GM19240 (cell line): ENCODE results near the gene KCNH8.
"Not testable (repeated sequence)": the region's sequence is repeated elsewhere in the genome, so short reads cannot be mapped to it uniquely, and the experiment has no call there.

ENCODE experiments used
- DNase-seq: peaks from one replicate; pipeline ENCODE4 v3.0.0; 2011; ENCODE audit warnings: low spot score; ENCODE audit not compliant: insufficient read length

KCNH8 gene

DNA sequence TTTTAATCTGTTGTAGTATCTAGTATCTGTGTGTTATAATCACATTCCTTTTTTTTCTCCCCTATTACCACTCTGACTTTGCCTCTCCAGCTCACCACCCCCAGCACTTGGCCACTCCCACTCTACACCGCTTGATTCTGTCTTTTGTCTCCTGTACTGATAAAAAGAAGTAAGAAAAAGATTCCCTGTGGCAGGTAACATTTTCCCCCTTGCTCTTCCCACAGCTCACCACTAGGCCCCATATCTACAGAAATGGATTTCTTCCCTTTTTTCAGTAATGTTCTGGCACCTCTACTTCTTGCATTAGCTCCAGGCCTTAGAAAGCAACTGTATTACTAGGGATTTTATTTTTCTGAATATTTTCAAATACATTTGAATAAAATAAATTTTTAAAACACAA is 25.6 kb downstream of the KCNH8 start:
- no peak for DNase-seq

DNA sequence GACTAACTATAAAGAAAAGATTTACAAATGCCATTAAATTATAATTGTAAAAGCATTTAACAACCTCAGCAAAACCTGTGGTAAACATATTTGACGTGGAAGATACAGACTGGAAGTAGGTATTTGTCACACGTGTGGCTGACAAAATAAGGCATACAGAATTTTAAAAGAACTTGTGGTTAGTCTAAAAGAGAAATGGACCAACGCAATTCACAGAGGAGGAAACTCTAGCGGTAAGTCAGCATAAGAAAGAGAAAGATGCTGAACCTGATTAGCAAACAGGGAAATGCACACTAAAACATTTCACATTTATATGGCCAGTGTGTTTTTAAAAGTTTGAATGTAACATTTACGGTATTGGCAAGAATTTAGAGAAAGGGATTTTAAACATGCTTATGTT is 35.3 kb downstream of the KCNH8 start:
- DNase-seq: no peak

GRCh38 chr3:19190126-19190525 is 41.8 kb downstream of the KCNH8 start:
- no peak for DNase-seq

DNA sequence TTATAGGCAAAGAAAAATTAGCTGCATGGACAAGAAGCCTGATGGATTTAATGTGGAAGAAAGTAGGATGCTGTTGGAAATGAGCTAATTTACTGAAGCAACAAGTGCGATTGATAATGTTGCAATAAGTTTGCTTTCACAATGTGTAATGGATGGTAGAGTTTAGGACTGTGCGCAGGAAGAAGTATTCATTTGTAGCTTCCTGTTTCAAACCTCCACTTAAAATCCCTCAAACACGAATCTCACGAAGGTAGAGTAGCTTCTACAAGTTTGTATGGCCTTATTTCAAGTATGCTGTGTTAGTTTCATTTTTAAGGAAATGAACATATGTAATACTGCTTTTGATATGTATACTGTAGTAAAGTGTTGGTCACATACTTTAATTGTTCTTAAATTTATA is 42.3 kb downstream of the KCNH8 start:
- no peak for DNase-seq

DNA sequence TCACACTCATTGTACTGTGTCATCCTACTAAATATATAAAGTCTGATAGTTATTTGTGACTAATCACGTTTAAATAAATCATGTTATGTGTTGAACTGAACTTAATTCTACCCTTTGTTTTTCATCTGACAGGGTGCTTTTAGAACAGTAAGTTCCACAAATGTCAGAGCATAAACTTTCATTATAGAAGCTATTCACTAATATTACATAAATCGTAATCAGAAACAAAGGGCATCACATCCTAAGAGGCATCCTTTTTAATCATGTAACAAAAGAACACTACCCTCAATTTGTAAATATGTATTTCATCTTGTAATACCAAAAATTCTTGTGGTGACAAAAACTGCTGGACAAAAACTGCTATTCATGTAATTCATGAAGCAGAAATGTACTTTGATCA is 50.8 kb downstream of the KCNH8 start:
- DNase-seq: no peak

DNA sequence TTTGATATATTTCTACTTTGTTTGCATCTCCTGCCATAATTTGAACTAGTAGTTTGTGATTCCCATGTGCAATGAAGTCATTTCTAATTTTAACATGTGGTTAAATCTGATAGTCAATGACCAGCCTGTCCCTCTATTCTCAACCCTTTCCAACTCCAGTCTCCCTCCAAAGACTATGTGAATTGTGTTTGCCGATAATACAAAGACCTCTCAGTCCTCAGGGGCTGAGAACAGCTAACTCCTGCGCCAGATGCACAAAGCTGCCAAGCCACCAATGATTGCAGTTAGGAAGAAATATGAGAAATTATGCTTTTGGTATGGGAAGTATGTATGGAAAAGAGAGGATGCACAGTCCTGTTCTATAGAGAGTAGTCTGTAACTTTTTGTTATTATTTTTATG is 54.0 kb downstream of the KCNH8 start:
- no peak for DNase-seq

GRCh38 chr3:19202754-19203153 is 54.4 kb downstream of the KCNH8 start:
- DNase-seq: no peak

DNA sequence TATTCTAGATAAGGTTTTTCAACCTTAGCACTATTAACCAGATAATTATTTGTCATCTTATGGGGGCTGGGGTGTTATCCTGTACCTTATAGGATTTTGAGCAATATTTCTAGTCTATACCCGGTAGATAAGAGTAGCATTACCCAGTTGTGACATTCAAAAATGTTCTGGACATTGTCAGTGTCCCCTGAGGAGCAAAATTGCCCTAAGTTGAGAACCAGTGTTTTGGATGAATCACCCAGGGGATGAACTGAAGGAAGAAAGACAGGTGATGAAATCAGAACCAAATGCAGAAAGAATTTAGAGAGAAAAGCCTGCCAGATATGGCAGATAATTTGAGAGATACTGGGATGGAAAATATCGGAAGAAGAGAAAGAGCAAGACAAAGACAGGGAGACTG is 58.2 kb downstream of the KCNH8 start:
- no peak for DNase-seq

- DNase-seq: no peak
These were observed 65.4 kb downstream of the KCNH8 start for GRCh38 chr3:19213603-19214220.

DNA sequence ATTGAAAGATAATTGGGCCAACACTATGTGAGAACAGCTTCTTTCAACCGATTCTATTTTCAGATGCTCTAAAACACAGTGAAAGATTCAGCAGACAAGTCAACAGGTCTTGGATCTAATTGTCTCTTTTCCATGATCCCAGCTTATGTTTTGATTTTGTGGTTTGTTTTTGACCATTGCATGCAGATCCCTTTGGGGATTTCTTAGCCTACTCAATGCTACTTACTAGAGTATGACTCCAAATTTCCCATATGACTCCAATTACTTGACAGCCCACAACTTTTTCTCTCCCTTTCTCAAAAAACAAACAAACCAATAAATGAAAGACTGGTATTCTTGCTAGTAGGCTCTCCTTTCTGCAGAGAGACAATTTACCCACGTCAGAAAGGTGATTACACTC is 67.1 kb downstream of the KCNH8 start:
- no peak for DNase-seq

DNA sequence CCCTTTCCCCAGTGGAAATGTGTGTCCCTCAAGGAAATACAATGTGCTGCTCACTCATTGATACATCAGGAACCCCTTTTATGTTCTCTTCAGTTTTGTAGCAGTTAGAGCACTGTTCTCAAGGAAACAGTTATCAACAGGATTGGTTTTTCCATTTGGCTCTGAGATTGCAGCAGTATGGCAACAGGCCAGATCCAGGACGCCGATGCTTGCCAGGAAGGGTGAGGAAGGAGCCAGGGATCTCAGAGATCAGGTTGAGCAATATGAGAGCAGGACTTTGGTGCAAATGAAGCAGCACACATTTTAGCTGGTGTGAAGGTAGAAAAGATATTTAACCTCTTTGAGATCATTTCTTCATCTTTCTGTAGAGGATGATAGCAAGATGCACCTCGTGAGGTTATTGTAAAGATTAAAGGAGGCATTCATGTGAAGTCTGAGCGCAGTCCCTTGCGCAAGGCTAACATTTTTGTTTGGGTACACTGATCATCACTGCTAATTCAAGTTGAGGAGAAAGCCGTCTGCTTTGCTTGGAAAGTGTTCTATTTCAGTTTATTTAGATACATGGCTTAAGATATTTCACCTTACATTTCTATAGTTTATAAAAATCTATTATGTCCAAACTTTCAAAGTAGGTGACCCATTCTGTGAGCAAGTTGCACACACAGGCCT is 68.5 kb downstream of the KCNH8 start:
- DNase-seq: no peak

DNA sequence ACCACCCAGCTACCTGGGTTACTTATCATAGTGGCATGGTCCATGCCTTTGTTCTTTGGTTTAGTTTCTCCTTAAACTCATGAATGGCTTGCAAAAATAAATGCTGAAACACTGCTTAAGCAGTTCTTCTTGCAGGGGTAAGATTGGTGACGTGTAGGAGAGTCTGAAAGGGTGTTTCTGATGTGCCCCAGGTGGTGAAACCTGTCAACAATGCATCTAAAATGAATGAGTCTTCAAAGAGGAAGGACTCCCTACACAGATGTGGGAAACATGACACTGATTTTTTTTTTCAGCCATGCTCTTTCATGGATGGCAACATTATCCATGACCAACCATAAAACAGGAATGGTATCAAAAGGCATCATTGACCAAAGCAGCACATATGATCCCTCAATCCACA is 72.0 kb downstream of the KCNH8 start:
- no peak for DNase-seq

DNA sequence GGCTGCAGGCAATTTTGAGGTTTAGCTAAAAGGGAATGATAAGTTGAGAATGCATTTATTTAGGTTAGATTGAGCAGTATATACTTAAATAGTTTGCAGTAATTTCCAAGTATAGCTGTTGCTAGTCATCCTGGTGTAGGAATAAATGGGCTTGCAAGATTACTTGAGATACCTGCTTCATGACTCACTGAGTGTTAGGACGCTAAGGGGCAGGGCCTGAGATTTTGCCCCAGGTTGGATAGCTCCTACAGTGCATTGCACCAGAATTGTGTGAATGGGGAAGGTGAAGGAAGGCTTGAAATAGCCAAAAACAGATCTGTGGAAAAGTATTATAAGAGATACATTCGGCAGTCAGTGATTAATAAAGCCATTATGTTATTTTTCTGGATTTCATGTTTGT is 72.8 kb downstream of the KCNH8 start:
- no peak for DNase-seq

- no peak for DNase-seq
These were observed 78.2 kb downstream of the KCNH8 start for GRCh38 chr3:19226479-19226878.

- no peak for DNase-seq
These were observed 79.9 kb downstream of the KCNH8 start for GRCh38 chr3:19228167-19228566.

- no peak for DNase-seq
These were observed 80.8 kb downstream of the KCNH8 start for GRCh38 chr3:19229086-19229485.

DNA sequence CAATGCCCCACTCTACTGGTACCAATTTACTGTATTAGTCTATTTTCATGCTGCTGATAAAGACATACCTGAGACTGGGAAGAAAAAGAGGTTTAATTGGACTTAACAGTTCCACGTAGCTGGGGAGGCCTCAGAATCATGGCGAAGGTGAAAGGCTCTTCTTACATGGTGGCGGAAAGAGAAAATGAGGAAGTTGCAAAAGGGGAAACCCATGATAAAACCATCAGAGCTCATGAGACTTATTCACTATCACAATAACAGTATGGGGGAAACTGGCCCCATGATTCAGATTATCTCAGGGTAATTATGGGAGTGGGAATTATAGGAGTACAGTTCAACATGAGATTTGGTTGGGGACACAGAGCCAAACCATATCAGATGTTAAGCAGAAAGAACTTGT is 81.6 kb downstream of the KCNH8 start:
- not testable (repeated sequence) for DNase-seq

GRCh38 chr3:19231792-19232461 is 83.6 kb downstream of the KCNH8 start:
- DNase-seq: no peak

DNA sequence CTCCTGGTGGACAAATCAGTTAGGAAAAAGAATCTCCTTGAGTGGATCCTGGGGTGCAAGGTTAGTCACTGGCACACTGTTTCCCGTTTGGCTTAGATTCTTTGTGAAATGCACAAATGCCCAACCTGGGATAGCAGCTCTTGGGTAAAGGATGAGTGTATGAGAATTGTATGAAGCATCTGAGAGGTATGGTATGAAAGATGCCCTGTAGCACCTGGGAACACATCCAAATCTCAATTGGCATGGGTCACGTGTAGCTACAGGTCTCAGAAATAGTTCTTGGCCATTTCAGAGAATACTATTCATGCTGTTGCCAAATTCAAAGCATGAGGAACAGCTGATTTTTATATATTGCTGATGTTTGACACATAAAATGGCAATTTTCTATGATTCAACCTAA is 84.3 kb downstream of the KCNH8 start:
- no peak for DNase-seq

- DNase-seq: not testable (repeated sequence)
These were observed 85.8 kb downstream of the KCNH8 start for GRCh38 chr3:19233882-19234784.

DNA sequence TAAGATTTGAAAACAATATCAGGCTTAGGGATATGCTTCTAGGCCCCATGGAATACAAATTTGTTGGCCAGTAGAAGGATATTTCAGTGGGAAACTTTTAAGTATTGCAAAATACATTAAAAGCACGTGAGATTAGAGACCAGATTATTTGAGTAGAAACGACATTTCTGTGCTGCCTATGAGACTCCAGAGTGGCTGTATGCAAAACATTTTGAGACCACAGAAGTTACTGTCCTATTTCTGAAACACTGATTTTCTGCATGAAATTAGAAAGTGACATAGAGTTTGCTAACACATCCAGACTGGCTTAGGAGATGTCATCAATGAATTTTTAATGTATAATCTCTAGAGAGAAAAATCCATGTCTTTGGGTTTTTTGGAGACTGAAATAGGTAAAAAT is 99.8 kb downstream of the KCNH8 start:
- DNase-seq: no peak

DNA sequence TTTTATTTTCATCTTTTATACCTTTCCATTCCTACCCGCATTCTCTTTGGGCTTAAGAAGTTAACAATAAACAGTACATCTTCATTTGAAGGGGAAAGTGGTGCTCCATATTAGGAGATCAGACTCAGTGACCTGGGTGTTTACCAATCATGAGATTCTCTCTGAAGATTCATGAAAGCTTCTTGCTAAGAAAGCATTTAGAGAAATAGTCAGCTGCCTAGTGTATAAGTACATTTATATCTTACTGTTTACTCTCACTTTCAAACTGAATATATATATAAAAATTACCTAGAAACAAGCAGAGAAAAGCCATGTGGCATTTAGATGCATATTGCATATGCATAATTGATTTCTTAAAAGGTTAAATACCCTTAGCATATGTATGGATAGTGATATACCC is 100.5 kb downstream of the KCNH8 start:
- DNase-seq: no peak
